Activated CD4-positive, alpha-beta T cell treated with anti-CD3 and anti-CD28 coated beads, Interleukin-2, Interleukin-4, amounts not matched to agents 100 ng/mL and 50 ng/mL, durations not matched to agents 16 hours and 8 hours (primary cell): Measurements from ENCODE around the gene DNAAF2.
"Not testable (repeated sequence)": the region's sequence is repeated elsewhere in the genome, so short reads cannot be mapped to it uniquely, and the experiment has no call there.

ENCODE experiments used
- DNase-seq: peaks from one replicate; pipeline ENCODE4 v3.0.0-alpha.2; 2020; ENCODE audit warnings: low spot score

Gene DNAAF2

DNA sequence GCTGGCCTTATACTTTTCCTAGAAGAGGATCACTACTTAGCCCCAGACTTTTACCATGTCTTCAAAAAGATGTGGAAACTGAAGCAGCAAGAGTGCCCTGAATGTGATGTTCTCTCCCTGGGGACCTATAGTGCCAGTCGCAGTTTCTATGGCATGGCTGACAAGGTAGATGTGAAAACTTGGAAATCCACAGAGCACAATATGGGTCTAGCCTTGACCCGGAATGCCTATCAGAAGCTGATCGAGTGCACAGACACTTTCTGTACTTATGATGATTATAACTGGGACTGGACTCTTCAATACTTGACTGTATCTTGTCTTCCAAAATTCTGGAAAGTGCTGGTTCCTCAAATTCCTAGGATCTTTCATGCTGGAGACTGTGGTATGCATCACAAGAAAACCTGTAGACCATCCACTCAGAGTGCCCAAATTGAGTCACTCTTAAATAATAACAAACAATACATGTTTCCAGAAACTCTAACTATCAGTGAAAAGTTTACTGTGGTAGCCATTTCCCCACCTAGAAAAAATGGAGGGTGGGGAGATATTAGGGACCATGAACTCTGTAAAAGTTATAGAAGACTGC lies 12.9 kb downstream of the DNAAF2 start:
- DNase-seq = no peak

- peak; percentile 57 for DNase-seq
Measured at GRCh38 chr14:49621114-49621881, 13.7 kb downstream of the DNAAF2 start.

DNA sequence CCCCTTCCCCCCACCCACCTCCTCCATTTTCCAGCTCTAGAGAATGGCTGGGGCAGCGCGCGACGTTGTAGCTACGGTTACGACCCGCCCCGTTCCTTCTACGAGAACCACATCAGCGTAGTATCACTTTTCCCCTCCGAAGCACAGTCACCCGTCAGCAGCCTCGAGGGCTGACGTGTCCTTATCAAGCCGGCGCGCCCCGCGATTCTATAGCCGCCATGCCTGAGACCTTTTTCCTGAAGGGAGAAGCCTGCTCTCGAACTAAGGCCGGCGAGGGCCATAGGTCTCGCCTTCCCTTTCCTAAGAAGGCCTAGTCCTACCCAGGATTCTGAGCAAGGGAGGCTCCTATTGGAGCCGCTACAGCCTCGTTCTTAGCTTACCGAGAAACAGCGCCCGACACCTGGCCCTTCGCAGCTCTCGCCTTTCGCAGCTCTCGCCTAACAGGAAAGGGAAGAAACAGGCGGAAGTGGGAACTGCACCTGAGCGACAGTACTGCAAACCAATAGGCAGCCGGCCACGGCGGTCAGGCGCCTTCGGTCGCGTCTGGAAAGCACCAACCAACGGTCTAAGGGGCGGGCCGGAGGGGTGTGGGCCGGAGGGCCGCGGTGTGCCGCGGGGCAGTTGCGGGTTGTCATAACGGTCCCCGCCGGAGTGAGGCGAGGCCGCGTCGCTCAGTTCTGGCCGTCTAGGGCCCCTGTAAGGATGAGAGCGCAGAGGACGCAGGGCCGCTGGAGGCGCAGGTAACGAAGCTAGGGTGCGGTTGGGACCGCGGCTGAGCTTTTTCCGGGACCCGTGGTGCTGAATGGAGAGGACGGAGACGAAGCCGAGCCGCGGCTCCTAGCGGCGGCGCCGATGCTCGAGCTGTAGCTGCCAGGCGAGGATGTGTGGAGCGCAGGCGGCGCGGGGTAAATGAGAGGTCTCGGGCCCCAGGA lies 14.6 kb downstream of the DNAAF2 start, which contains the start of the genes MGAT2 and RPL36AL:
Gene MGAT2, plus strand, starts transcription at position 618 of the 932 bp plus-strand sequence. CDS start 470 bp downstream, outside the sequence.
Gene RPL36AL, minus strand, starts transcription at position 445 of the 932 bp plus-strand sequence. CDS start 1,522 bp downstream, outside the sequence.
- peak; percentile 99 for DNase-seq

DNA sequence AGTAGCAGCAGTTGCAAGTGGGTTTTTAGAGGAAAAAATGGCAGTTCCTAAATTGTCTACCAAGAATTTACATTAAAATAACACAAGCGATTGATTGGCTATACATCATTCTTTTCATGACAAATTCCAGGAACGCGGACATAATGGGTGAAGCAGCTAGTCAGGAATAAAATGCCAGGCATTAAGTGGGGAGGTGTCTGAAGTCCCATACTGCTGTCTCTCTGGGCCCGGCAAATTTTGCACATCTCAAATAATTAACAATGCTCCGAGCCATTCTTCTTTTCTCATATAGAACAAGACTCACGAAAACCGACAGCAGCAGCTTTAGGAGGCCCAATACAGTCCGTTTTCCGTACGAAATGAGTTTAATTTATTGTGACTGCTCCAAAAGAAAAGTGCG lies 15.3 kb downstream of the DNAAF2 start:
- DNase-seq = no peak

- DNase-seq = not testable (repeated sequence)
Measured at GRCh38 chr14:49619273-49619672, 15.8 kb downstream of the DNAAF2 start.

GRCh38 chr14:49617852-49618519 lies 17.1 kb downstream of the DNAAF2 start:
- DNase-seq = no peak

- DNase-seq = no peak
Measured at GRCh38 chr14:49615776-49616175, 19.3 kb downstream of the DNAAF2 start.

- DNase-seq = no peak
Measured at GRCh38 chr14:49614196-49614595, 20.8 kb downstream of the DNAAF2 start.

DNA sequence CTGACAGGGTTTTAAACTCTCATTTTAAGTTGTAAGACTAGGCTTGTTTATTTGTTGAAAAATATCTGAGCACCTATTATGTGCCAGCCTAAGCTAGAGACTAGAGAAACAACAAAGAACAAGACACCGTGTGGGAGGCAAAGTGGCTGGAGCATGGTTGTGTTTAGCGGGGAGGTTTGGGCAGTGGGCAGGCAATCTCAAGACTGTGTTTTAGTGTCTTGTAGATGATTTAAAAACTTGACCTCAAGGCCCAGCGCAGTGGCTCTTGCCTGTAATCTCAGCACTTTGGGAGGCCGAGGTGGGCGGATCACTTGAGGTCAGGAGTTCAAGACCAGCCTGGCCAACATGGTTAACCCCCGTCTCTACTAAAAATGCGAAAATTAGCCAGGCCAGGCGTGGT lies 22.4 kb downstream of the DNAAF2 start:
- no peak for DNase-seq

DNA sequence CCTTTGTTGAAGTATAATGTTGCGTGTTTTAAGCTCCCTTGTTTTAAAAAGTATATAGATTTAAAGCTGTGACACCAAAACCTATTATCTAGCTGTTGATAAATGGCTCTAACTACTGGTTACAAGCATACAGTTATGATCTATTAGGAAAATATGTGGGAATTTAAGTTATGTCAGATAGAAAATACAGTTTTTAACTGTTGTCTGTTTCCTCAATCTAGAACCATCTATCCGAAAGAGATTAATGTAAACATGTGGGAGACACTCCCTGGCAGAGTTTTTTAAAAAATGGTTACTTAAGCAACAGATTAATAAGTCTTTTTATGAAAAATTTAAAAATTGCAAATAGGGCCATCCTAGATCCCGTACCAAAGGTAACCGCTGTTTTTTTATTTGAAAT lies 22.8 kb downstream of the DNAAF2 start:
- no peak for DNase-seq

GRCh38 chr14:49607583-49607982 lies 27.5 kb downstream of the DNAAF2 start:
- DNase-seq = no peak

DNA sequence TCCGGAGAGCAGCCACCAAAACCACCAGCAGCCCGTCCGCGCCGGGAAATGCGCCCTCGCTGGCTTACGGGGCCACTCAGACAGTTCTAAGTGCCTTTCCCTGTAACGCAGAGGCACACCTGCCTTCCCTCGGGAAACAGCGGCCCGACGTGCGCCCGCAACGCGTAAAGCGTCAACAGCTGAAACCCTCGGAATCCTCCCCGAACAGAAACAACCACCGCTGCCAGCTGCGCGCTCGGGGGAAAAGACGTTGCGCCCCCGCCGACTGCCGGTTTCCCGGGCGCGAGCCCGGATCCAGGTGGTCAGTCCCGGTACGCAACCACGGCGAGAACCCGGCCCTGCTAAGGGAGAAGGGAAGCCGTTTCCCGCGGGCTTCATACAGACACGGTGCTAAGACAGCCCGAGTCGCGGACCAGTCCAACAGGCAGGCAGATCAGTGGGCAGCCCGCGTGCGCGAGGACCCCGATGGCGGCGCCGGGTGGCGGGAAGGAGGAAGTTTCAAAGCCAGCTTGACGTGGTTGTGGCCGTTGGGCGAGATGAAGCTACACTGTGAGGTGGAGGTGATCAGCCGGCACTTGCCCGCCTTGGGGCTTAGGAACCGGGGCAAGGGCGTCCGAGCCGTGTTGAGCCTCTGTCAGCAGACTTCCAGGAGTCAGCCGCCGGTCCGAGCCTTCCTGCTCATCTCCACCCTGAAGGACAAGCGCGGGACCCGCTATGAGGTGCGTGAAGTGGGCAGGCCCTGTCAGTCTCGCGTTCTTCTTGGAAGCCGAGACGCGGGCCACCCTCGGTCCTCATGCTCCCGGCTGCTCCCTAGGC lies 36.4 kb downstream of the DNAAF2 start, which contains the start of gene LRR1:
Gene LRR1, plus strand, starts transcription at position 456 of the 816 bp plus-strand sequence. Its CDS starts 81 bp downstream, at position 537.
- peak; percentile 88 for DNase-seq

GRCh38 chr14:49598189-49598484 lies 36.9 kb downstream of the DNAAF2 start:
- DNase-seq = no peak

- DNase-seq = no peak
Measured at GRCh38 chr14:49594347-49595091, 40.5 kb downstream of the DNAAF2 start.

- DNase-seq = no peak
Measured at GRCh38 chr14:49593016-49593415, 42.0 kb downstream of the DNAAF2 start.

DNA sequence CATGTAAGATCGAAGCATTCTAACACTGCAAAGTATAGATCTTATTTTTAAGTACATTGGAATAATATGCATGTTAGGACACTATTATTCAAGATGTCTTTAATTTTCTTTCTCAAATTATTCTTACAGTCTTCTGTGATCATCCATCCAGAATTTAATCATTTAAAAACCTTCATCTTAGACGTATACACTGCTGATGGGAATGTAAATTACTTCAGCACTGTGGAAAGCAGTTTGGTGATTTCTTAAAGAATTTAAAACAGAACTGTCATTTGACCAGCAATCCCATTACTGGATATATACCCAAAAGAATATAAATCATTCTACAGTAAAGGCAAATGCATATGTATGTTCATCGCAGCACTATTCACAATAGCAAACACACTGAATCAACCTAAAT lies 45.7 kb downstream of the DNAAF2 start:
- no peak for DNase-seq

GRCh38 chr14:49586673-49587460 lies 48.2 kb downstream of the DNAAF2 start:
- DNase-seq = peak; percentile 75

- DNase-seq = peak; percentile 99
Measured at GRCh38 chr14:49585803-49586672, 49.0 kb downstream of the DNAAF2 start, which contains the start of gene RPS29. TSS of gene RPS29 (minus strand) at chr14:49586380. CDS start at chr14:49586346, 34 bp downstream.
